IPS DF 19.7 (cell line): ENCODE measurements around the gene SERPINE1.

Experiments used
- DNase-seq: peaks from one replicate; pipeline ENCODE4 v3.0.0-alpha.2; 2013; ENCODE audit warnings: low read depth, low spot score

Gene SERPINE1

GRCh38 chr7:101169110-101169837 is 42.4 kb downstream of the SERPINE1 start:
- DNase-seq = no peak

- no peak for DNase-seq
These were observed 43.1 kb downstream of the SERPINE1 start for GRCh38 chr7:101169838-101170551.

GRCh38 chr7:101170617-101171441 is 43.9 kb downstream of the SERPINE1 start:
- DNase-seq = no peak

DNA sequence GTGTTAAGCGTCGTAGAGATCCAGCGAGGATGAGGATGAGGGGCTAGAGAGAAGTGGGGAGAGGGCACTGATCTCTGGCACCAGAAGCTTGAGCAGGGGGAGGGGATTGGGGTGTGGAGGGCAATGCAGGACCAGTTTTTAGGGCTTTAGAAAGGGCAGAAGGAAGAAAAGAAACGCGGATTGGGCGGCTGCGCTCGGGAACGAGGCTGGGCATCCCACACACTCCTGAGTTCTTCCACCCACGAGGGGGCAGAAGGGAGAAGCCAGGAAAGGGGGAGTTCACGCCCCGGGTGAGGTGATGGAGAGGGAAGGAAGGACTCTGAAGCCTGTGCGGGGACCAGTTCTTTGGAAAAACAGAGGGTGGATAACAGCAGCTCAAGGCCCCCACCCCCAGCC is 44.5 kb downstream of the SERPINE1 start:
- DNase-seq = no peak

- DNase-seq = no peak
These were observed 45.3 kb downstream of the SERPINE1 start for GRCh38 chr7:101172005-101172853.

- DNase-seq = no peak
These were observed 46.2 kb downstream of the SERPINE1 start for GRCh38 chr7:101172854-101173751.

GRCh38 chr7:101173752-101174244 is 46.9 kb downstream of the SERPINE1 start:
- no peak for DNase-seq

GRCh38 chr7:101174322-101174854 is 47.5 kb downstream of the SERPINE1 start:
- DNase-seq = no peak

DNA sequence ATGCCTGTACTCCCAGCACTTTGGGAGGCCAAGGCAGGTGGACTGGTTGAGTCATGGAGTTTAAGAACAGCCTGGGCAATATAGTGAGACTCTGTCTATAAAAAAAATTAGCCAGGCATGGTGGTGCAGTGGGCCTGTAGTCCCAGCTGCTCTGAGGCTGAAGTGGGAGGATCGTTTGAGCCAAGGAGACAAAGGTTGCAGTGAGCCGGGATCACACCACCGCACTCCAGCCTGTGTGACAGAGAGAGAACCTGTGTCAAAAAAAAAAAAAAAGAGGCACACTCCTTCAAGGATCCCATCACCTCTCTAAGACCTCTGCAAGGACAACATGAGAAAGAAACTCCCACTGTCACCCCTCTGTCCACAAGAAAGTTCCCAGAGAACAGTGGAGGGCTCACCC is 48.8 kb downstream of the SERPINE1 start:
- DNase-seq = no peak

GRCh38 chr7:101177644-101178043 is 50.7 kb downstream of the SERPINE1 start:
- DNase-seq = no peak

DNA sequence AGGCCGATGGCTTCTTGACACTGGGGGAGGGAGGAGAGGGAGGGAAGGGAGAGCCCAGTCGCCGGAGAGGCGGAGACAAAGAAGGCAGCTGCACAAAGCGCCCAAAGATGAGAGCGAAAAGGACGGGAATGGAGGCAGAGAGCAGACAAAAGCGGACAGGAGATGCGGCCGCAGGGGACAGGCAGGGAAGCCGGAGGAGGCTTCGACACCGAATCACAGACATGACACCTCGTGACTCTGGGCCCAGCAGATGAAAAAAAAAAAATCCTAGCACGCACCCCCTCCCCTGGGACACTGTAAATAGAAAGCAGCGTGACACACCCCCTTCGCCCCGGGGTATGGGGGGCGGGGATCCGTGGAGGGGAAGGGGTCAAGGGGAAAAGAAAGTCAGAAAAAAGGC is 52.2 kb downstream of the SERPINE1 start:
- DNase-seq = no peak

GRCh38 chr7:101179713-101180112 is 52.8 kb downstream of the SERPINE1 start:
- no peak for DNase-seq

DNA sequence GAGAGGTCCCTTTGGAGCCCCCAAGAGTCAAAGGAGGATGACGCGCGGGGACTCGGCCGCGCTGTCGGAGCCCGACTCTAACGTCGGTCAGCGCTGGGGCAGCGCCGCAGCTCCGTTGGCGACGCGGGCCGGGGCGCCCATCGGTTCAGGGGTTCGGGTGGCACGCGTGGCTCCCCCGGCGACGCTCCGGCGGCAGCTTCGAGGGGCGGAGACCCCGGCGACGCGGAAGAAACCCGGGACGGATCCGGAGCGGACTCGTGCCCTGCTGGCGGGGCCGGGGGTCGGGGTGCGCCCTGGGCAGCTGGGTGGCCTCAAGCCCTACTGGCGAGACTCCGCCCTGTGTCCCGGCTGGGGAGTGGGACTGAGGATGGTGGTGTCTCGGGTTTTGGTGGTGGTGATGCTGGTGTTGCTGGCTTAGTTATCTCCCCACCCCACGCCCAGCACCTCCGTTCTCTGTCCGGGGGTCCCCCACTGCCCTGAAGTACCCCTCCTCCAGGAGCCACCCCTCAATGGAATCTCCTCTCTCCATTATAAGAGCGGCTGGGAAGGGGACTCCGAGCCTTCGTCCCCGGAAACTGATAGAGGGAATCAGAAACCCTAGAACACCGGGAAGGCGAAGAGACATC is 53.3 kb downstream of the SERPINE1 start, which contains the start of gene NAT16:
TSS of gene NAT16 (minus strand) at position 164 of the 626 bp plus-strand sequence. CDS start 5,486 bp downstream, outside the sequence.
- no peak for DNase-seq

DNA sequence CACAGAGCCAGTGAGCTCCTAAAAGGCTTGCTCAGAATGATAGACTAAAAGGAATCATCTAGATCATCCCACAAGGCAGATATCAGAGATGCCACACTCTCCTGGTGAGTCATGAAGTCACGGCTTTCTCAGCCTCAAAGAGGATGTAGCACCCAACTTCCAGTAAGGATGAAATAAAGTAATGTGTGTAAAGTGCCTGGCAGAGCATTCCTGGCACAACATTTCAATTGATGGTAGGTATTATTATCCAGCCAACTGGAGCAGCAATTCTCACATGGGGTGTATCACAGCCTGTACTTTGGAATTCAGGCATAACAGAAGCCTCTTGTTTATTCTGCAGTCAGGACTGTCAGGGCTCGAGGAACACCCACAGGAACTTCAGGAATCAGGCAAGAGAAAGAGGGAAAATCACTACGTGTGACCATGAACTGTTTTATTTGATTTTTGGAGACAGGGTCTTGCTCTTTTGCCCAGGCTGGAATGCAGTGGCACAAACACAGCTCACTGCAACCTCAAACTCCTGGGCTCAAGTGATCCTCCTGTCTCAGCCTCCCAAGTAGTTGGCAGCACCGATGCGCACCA is 58.4 kb downstream of the SERPINE1 start:
- no peak for DNase-seq

GRCh38 chr7:101186194-101186593 is 59.3 kb downstream of the SERPINE1 start:
- DNase-seq = no peak

DNA sequence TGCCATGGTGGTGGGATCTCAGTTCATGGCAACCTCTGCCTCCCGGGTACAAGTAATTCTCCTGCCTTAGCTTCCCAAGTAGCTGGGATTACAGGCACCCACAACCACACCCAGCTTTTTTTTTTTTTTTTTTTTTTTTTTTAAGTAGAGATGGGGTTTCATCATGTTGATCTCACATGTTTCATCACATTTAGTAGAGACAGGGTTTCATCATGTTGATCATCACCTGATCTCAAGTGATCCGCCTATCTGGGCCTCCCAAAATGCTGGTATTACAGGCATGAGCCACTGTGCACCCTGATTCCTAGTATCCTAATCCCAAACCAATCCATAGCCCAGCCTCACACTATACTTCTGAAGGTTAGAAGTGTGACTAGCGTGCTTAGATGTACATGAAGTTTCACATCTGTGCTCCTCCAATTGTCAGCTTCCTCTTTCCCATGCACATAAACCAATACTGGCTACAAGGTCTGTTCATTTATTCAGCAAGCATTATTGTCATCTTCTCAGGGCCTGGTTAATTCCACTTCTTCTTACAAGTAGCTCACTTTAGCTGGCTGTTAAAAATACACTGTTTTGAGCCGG is 60.0 kb downstream of the SERPINE1 start:
- no peak for DNase-seq
